Activated CD8-positive, alpha-beta memory T cell treated with anti-CD3 and anti-CD28 coated beads for 48 hours (primary cell): ENCODE results near the gene P2RY6.

Experiments
- DNase-seq, 3 experiments: peaks; one replicate each; pipeline ENCODE4 v3.0.0-alpha.2; 2020; ENCODE audit warnings: low read depth in 2 of 3, low spot score in 2 of 3

Gene P2RY6

GRCh38 chr11:73236854-73237253, 35.3 kb upstream of the P2RY6 start:
- no peak for DNase-seq

GRCh38 chr11:73237471-73238290, 34.5 kb upstream of the P2RY6 start:
- no peak for DNase-seq

GRCh38 chr11:73239111-73239521, 33.0 kb upstream of the P2RY6 start:
- no peak for DNase-seq

- no peak for DNase-seq
Measured at GRCh38 chr11:73239571-73240189, 32.5 kb upstream of the P2RY6 start.

GRCh38 chr11:73240190-73240781, 31.9 kb upstream of the P2RY6 start:
- DNase-seq: no peak

GRCh38 chr11:73241300-73241699, 30.8 kb upstream of the P2RY6 start:
- no peak for DNase-seq

GRCh38 chr11:73242251-73243092, 29.7 kb upstream of the P2RY6 start:
- DNase-seq: peak; percentile 43 to 83 (median 77)

- DNase-seq: no peak
Measured at GRCh38 chr11:73243093-73243485, 29.0 kb upstream of the P2RY6 start.

GRCh38 chr11:73244589-73245240, 27.4 kb upstream of the P2RY6 start:
- no peak for DNase-seq

GRCh38 chr11:73245461-73245860, 26.7 kb upstream of the P2RY6 start:
- no peak for DNase-seq

- no peak for DNase-seq
Measured at GRCh38 chr11:73246303-73246702, 25.8 kb upstream of the P2RY6 start.

- DNase-seq: no peak
Measured at GRCh38 chr11:73248526-73249185, 23.5 kb upstream of the P2RY6 start.

GRCh38 chr11:73249304-73249703, 22.8 kb upstream of the P2RY6 start:
- no peak for DNase-seq

- no peak for DNase-seq
Measured at GRCh38 chr11:73249853-73250783, 22.0 kb upstream of the P2RY6 start.

GRCh38 chr11:73252577-73253191, 19.5 kb upstream of the P2RY6 start:
- no peak for DNase-seq

GRCh38 chr11:73257342-73258103, 14.6 kb upstream of the P2RY6 start:
- no peak for DNase-seq

- no peak for DNase-seq
Measured at GRCh38 chr11:73258104-73259035, 13.8 kb upstream of the P2RY6 start.
